Erythroblast (primary cell): ENCODE data around the gene HAUS7.

Source experiments
- GATA1 ChIP-seq: IDR thresholded peaks from 2 replicates; pipeline ENCODE4 v1.6.1; 2011; ENCODE audit warnings: low read depth, mild to moderate bottlenecking, control low read depth, low read length, moderate library complexity
- POLR2A ChIP-seq: IDR thresholded peaks from 2 replicates; pipeline ENCODE4 v1.6.1; 2011; ENCODE audit warnings: mild to moderate bottlenecking, low read length

GRCh38 chrX:153463031-153463430, 7.3 kb downstream of the HAUS7 start:
- TF ChIP-seq POLR2A (no peak), GATA1 (no peak)
